ENCODE measurements around the gene TNNI3K. TPM values are rescaled to one million over a fixed set of nuclear protein-coding genes. Genes with fewer than 3 reads are reported as not detected.

Gene TNNI3K
- polyA plus RNA-seq, 5 donors, result 0.70 to 2.7 (median 1.3) TPM

- peak; percentile 11 to 32 for DNase-seq
Observed at GRCh38 chr1:74504125-74504932, 269.1 kb downstream of the TNNI3K start.

GRCh38 chr1:74504933-74505512 is 269.8 kb downstream of the TNNI3K start:
- no peak for DNase-seq

GRCh38 chr1:74505928-74506710 is 270.9 kb downstream of the TNNI3K start:
- DNase-seq, result no peak

GRCh38 chr1:74508449-74508848 is 273.3 kb downstream of the TNNI3K start:
- DNase-seq, result no peak

- no peak for DNase-seq
Observed at GRCh38 chr1:74512170-74512915, 277.2 kb downstream of the TNNI3K start, which contains the start of gene LRRC53. Gene LRRC53 (minus strand): TSS chr1:74512611. CDS start chr1:74483349, 29,262 bp downstream.

GRCh38 chr1:74513411-74514300 is 278.5 kb downstream of the TNNI3K start:
- DNase-seq, result no peak

GRCh38 chr1:74517599-74518051 is 282.4 kb downstream of the TNNI3K start:
- no peak for DNase-seq

GRCh38 chr1:74522148-74522547 is 287.0 kb downstream of the TNNI3K start:
- DNase-seq, result no peak

- no peak for DNase-seq
Observed at GRCh38 chr1:74523873-74524480, 288.8 kb downstream of the TNNI3K start.

- DNase-seq, result no peak
Observed at GRCh38 chr1:74526708-74527107, 291.5 kb downstream of the TNNI3K start.

- DNase-seq, result no peak
Observed at GRCh38 chr1:74528123-74528522, 292.9 kb downstream of the TNNI3K start.

GRCh38 chr1:74530892-74531291 is 295.7 kb downstream of the TNNI3K start:
- no peak for DNase-seq

- DNase-seq, result no peak
Observed at GRCh38 chr1:74531796-74532195, 296.6 kb downstream of the TNNI3K start.

- no peak for DNase-seq
Observed at GRCh38 chr1:74534241-74534640, 299.1 kb downstream of the TNNI3K start.

GRCh38 chr1:74545821-74546220 is 310.6 kb downstream of the TNNI3K start:
- DNase-seq, result no peak

GRCh38 chr1:74548961-74549750 is 314.0 kb downstream of the TNNI3K start:
- no peak for DNase-seq

- DNase-seq, result no peak
Observed at GRCh38 chr1:74549932-74550331, 314.7 kb downstream of the TNNI3K start.

GRCh38 chr1:74570797-74571492 is 335.8 kb downstream of the TNNI3K start:
- no peak for DNase-seq

GRCh38 chr1:74571493-74571800 is 336.3 kb downstream of the TNNI3K start:
- DNase-seq, result no peak
